Hematopoietic multipotent progenitor cell treated with erythropoietin and hydrocortisone succinate and interleukin-3 and kit ligand, for 4 days (in vitro differentiated cells): ENCODE results near the gene GUK1.

Experiments used
- DNase-seq: peaks from one replicate; pipeline ENCODE4 v3.0.0-alpha.2; 2015

The GUK1 gene

GRCh38 chr1:228139931-228140723 lies at the start of gene GUK1:
GUK1 (plus strand) TSS chr1:228140279; CDS start chr1:228140303, 24 bp downstream.
- peak; percentile 100 for DNase-seq

- no peak for DNase-seq
These were observed 49.4 kb upstream of the GUK1 start for GRCh38 chr1:228090613-228091081.

- no peak for DNase-seq
These were observed 49.0 kb upstream of the GUK1 start for GRCh38 chr1:228091084-228091483.

- no peak for DNase-seq
These were observed 47.6 kb upstream of the GUK1 start for GRCh38 chr1:228092342-228093049.

GRCh38 chr1:228093050-228093906 lies 46.8 kb upstream of the GUK1 start:
- no peak for DNase-seq

GRCh38 chr1:228094432-228095016 lies 45.6 kb upstream of the GUK1 start:
- DNase-seq: no peak

GRCh38 chr1:228095161-228095560 lies 44.9 kb upstream of the GUK1 start:
- no peak for DNase-seq

- no peak for DNase-seq
These were observed 44.1 kb upstream of the GUK1 start for GRCh38 chr1:228095938-228096337.

GRCh38 chr1:228096416-228097332 lies 43.4 kb upstream of the GUK1 start:
- no peak for DNase-seq

GRCh38 chr1:228097333-228098081 lies 42.6 kb upstream of the GUK1 start:
- no peak for DNase-seq

- DNase-seq: no peak
These were observed 41.7 kb upstream of the GUK1 start for GRCh38 chr1:228098323-228098931.

- no peak for DNase-seq
These were observed 40.7 kb upstream of the GUK1 start for GRCh38 chr1:228099331-228099732.

GRCh38 chr1:228100822-228101613 lies 39.1 kb upstream of the GUK1 start:
- no peak for DNase-seq

- DNase-seq: no peak
These were observed 38.5 kb upstream of the GUK1 start for GRCh38 chr1:228101614-228101993.

- DNase-seq: peak; percentile 83
These were observed 37.9 kb upstream of the GUK1 start for GRCh38 chr1:228101994-228102790.

GRCh38 chr1:228102791-228103620 lies 37.1 kb upstream of the GUK1 start, which contains the start of gene C1orf35:
C1orf35 (minus strand) TSS chr1:228103325; CDS start chr1:228103227, 98 bp downstream.
- peak; percentile 98 for DNase-seq

- no peak for DNase-seq
These were observed 35.4 kb upstream of the GUK1 start for GRCh38 chr1:228104526-228105269.
